WTC11 (cell line): ENCODE measurements around the gene ST8SIA1. TPM values are rescaled to one million over a fixed set of nuclear protein-coding genes. Genes with fewer than 3 reads are reported as not detected.

Experiments
- ATAC-seq: fragments of 200-7000 bp; cut with Tn5 transposase; 2 replicates; pipeline ENCODE4 v1.10.0; 2021; ENCODE audit warnings: mild to moderate bottlenecking, moderate library complexity
- CTCF ChIA-PET: fragments of 300-600 bp; sonication (Branson Sonifier 250); formaldehyde crosslinking; loops from one replicate; lab custom pipeline; 2021; ENCODE audit warnings: antibody characterized with exemption; lab: Charles Lee
- POLR2A ChIA-PET: fragments of 350-600 bp; sonication (Branson Sonifier 250); formaldehyde crosslinking; loops from one replicate; lab custom pipeline; 2021; ENCODE audit warnings: antibody characterized with exemption; lab: Charles Lee
- DNase-seq: peaks from one replicate; pipeline ENCODE4 v3.0.0; 2021; ENCODE audit warnings: low spot score
- H3K27ac Mint-ChIP-seq: 2 replicates; pipeline ENCODE4 v1.8.0; 2021; ENCODE audit warnings: mixed read lengths
- H3K27me3 Mint-ChIP-seq: 2 replicates; pipeline ENCODE4 v1.8.0; 2021; ENCODE audit warnings: low read depth, mild to moderate bottlenecking, moderate library complexity, mixed read lengths
- H3K36me3 Mint-ChIP-seq: 2 replicates; pipeline ENCODE4 v1.8.0; 2021; ENCODE audit warnings: mixed read lengths
- H3K4me1 Mint-ChIP-seq: 2 replicates; pipeline ENCODE4 v1.8.0; 2022; ENCODE audit warnings: mixed read lengths
- H3K4me3 Mint-ChIP-seq: 2 replicates; pipeline ENCODE4 v1.8.0; 2021; ENCODE audit warnings: mild to moderate bottlenecking, moderate library complexity, mixed read lengths
- H3K9me3 Mint-ChIP-seq: 2 replicates; pipeline ENCODE4 v1.8.0; 2021; ENCODE audit warnings: mixed read lengths
- E2F4 ChIP-seq: sonication (generic); formaldehyde crosslinking; IDR thresholded peaks from 2 replicates; pipeline ENCODE4 v1.8.1; 2022; ENCODE audit warnings: low read depth, mild to moderate bottlenecking, moderate library complexity, missing genetic modification reagents, borderline replicate concordance
- E2F5 ChIP-seq: sonication (generic); formaldehyde crosslinking; IDR thresholded peaks from 2 replicates; pipeline ENCODE4 v1.8.1; 2022; ENCODE audit warnings: mild to moderate bottlenecking, moderate library complexity, missing genetic modification reagents
- ESRRA ChIP-seq: sonication (generic); formaldehyde crosslinking; IDR thresholded peaks from 2 replicates; pipeline ENCODE4 v1.8.1; 2022; ENCODE audit warnings: mild to moderate bottlenecking, missing genetic modification reagents, borderline replicate concordance
- ETV6 ChIP-seq: sonication (generic); formaldehyde crosslinking; IDR thresholded peaks from 2 replicates; pipeline ENCODE4 v1.8.1; 2022; ENCODE audit warnings: mild to moderate bottlenecking, missing genetic modification reagents
- GABPB1 ChIP-seq: sonication (generic); formaldehyde crosslinking; IDR thresholded peaks from 2 replicates; pipeline ENCODE4 v1.8.1; 2023; ENCODE audit warnings: mild to moderate bottlenecking, missing genetic modification reagents
- HMGA2 ChIP-seq: fragments of 250-450 bp; sonication (Bioruptor Pico); IDR thresholded peaks from 2 replicates; pipeline ENCODE4 v1.4.0; 2021; ENCODE audit warnings: mild to moderate bottlenecking, moderate library complexity
- RORB ChIP-seq: fragments of 250-450 bp; sonication (Bioruptor Pico); IDR thresholded peaks from 2 replicates; pipeline ENCODE4 v1.9.0; 2021; ENCODE audit warnings: mild to moderate bottlenecking
- SP1 ChIP-seq: sonication (generic); formaldehyde crosslinking; conservative IDR thresholded peaks from 2 replicates; pipeline ENCODE4 v1.8.1; 2022; ENCODE audit warnings: missing genetic modification reagents
- ZNF232 ChIP-seq: sonication (generic); formaldehyde crosslinking; IDR thresholded peaks from 2 replicates; pipeline ENCODE4 v1.8.0; 2022; ENCODE audit warnings: mild to moderate bottlenecking, missing genetic modification reagents
- ZNF317 ChIP-seq: sonication (generic); formaldehyde crosslinking; IDR thresholded peaks from 2 replicates; pipeline ENCODE4 v1.8.1; 2023; ENCODE audit warnings: low read depth, mild to moderate bottlenecking, moderate library complexity, missing genetic modification reagents, borderline replicate concordance
- ZNF416 ChIP-seq: fragments of 250-450 bp; sonication (Bioruptor Pico); IDR thresholded peaks from 2 replicates; pipeline ENCODE4 v1.9.0; 2021; ENCODE audit warnings: mild to moderate bottlenecking, inconsistent platforms
- ZNF532 ChIP-seq: fragments of 250-450 bp; sonication (Bioruptor Pico); IDR thresholded peaks from 2 replicates; pipeline ENCODE4 v1.9.0; 2021; ENCODE audit warnings: mild to moderate bottlenecking, borderline replicate concordance
- total RNA-seq: library from RNA; stranded (reverse); gene quantifications from 3 replicates; pipeline ENCODE4 v1.2.3, GENCODE V29; 2021
- TF ChIP-seq, protein P1 (sequence below): sonication (generic); formaldehyde crosslinking; IDR thresholded peaks from 2 replicates; pipeline ENCODE4 v1.8.0; 2023; ENCODE audit warnings: missing genetic modification reagents, mild to moderate bottlenecking, borderline replicate concordance
- TF ChIP-seq, protein P2 (sequence below): fragments of 250-450 bp; sonication (Bioruptor Pico); IDR thresholded peaks from 2 replicates; pipeline ENCODE4 v1.8.0; 2021; ENCODE audit warnings: mild to moderate bottlenecking

The ST8SIA1 gene
- total RNA-seq, 1 experiment from 2014 or later = 2.3 TPM

GRCh38 chr12:22275843-22276242, 58.7 kb downstream of the ST8SIA1 start:
- POLR2A ChIA-PET = no interaction called here
- CTCF ChIA-PET = interaction anchor here (0.6 to 1.8 kb wide), 2 partner anchors 12 to 60 kb away, joined by 3 to 5 read pairs; no protein-coding TSS in a partner anchor
- Mint-ChIP-seq H3K4me1 (no peaks in the 10 kb centered on the region), H3K27ac (no peak overlapping the region), H3K9me3 (peaks cover 13% of the 10 kb centered on the region), H3K27me3 (no peaks in the 10 kb centered on the region), H3K36me3 (peaks cover 4% of the 10 kb centered on the region; the same call in 1 of the 2 replicates), H3K4me3 (no peak overlapping the region)
- DNase-seq (no peak), ATAC-seq (peak; percentile 60)
- no peak for TF ChIP-seq ZNF317
- no peak for TF ChIP-seq E2F4 (CRISPR knock-in tag)
- TF ChIP-seq ESRRA (CRISPR knock-in tag) = no peak
- no peak for TF ChIP-seq ETV6 (CRISPR knock-in tag)
- TF ChIP-seq E2F5 = no peak
- no peak for TF ChIP-seq ZNF532 (CRISPR knock-in tag)
- no peak for TF ChIP-seq GABPB1 (CRISPR knock-in tag)
- TF ChIP-seq, protein P1, sequence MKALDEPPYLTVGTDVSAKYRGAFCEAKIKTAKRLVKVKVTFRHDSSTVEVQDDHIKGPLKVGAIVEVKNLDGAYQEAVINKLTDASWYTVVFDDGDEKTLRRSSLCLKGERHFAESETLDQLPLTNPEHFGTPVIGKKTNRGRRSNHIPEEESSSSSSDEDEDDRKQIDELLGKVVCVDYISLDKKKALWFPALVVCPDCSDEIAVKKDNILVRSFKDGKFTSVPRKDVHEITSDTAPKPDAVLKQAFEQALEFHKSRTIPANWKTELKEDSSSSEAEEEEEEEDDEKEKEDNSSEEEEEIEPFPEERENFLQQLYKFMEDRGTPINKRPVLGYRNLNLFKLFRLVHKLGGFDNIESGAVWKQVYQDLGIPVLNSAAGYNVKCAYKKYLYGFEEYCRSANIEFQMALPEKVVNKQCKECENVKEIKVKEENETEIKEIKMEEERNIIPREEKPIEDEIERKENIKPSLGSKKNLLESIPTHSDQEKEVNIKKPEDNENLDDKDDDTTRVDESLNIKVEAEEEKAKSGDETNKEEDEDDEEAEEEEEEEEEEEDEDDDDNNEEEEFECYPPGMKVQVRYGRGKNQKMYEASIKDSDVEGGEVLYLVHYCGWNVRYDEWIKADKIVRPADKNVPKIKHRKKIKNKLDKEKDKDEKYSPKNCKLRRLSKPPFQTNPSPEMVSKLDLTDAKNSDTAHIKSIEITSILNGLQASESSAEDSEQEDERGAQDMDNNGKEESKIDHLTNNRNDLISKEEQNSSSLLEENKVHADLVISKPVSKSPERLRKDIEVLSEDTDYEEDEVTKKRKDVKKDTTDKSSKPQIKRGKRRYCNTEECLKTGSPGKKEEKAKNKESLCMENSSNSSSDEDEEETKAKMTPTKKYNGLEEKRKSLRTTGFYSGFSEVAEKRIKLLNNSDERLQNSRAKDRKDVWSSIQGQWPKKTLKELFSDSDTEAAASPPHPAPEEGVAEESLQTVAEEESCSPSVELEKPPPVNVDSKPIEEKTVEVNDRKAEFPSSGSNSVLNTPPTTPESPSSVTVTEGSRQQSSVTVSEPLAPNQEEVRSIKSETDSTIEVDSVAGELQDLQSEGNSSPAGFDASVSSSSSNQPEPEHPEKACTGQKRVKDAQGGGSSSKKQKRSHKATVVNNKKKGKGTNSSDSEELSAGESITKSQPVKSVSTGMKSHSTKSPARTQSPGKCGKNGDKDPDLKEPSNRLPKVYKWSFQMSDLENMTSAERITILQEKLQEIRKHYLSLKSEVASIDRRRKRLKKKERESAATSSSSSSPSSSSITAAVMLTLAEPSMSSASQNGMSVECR = no peak
- no peak for TF ChIP-seq ZNF232 (CRISPR knock-in tag)
- TF ChIP-seq SP1 (CRISPR knock-in tag) = no peak
- no peak for TF ChIP-seq ZNF416 (CRISPR knock-in tag)
- TF ChIP-seq RORB (CRISPR knock-in tag) = no peak
- TF ChIP-seq, protein P2, sequence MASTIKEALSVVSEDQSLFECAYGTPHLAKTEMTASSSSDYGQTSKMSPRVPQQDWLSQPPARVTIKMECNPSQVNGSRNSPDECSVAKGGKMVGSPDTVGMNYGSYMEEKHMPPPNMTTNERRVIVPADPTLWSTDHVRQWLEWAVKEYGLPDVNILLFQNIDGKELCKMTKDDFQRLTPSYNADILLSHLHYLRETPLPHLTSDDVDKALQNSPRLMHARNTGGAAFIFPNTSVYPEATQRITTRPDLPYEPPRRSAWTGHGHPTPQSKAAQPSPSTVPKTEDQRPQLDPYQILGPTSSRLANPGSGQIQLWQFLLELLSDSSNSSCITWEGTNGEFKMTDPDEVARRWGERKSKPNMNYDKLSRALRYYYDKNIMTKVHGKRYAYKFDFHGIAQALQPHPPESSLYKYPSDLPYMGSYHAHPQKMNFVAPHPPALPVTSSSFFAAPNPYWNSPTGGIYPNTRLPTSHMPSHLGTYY (CRISPR knock-in tag) = no peak
- TF ChIP-seq HMGA2 (CRISPR knock-in tag) = no peak
